ENCODE data around the gene CCDC122. TPM values are rescaled to one million over a fixed set of nuclear protein-coding genes. Genes with fewer than 3 reads are reported as not detected.

The CCDC122 gene
- total RNA-seq, 4 donors from 2014 or later: 1.3 to 5.1 (median 2.1) TPM

- 8 to 13% methylated on average over 2 of the region's 2 CpGs for WGBS, 2 donors
- no peak for DNase-seq (ENCODE audit: low spot score in 2 of 2)
- no peak overlapping the region for H3K4me3 ChIP-seq (ENCODE audit: low read depth, poor library complexity, severe bottlenecking)
- intact Hi-C loops (cut with DNase I; ENCODE audit: low total_unique reads): no loop called here
- TF ChIP-seq POLR2A (IDR thresholded peaks at IDR 0.05): no peak
- TF ChIP-seq CTCF (IDR thresholded peaks at IDR 0.05): no peak
Observed at GRCh38 chr13:43874504-43875092, 4.9 kb downstream of the CCDC122 start.

GRCh38 chr13:43872181-43872580 lies 7.4 kb downstream of the CCDC122 start:
- no peak for DNase-seq (ENCODE audit: low spot score in 2 of 2)
- 97 to 100% methylated on average over 1 of the region's 1 CpG for WGBS, 2 donors
- H3K4me3 ChIP-seq (ENCODE audit: low read depth, poor library complexity, severe bottlenecking): no peak overlapping the region
- intact Hi-C loops (cut with DNase I; ENCODE audit: low total_unique reads): no loop called here
- TF ChIP-seq CTCF (IDR thresholded peaks at IDR 0.05) (no peak), POLR2A (IDR thresholded peaks at IDR 0.05) (no peak)

- DNase-seq (ENCODE audit: low spot score in 2 of 2): no peak
- no peak overlapping the region for H3K4me3 ChIP-seq (ENCODE audit: low read depth, poor library complexity, severe bottlenecking)
- intact Hi-C loops (cut with DNase I; ENCODE audit: low total_unique reads): no loop called here
- WGBS, 2 donors: 83% methylated on average over 4 of the region's 4 CpGs
- TF ChIP-seq CTCF (IDR thresholded peaks at IDR 0.05): no peak
- no peak for TF ChIP-seq POLR2A (IDR thresholded peaks at IDR 0.05)
Observed at GRCh38 chr13:43865892-43866291, 13.6 kb downstream of the CCDC122 start.

- 94 to 95% methylated on average over 4 of the region's 4 CpGs for WGBS, 2 donors
- intact Hi-C loops (cut with DNase I; ENCODE audit: low total_unique reads): no loop called here
- no peak for DNase-seq (ENCODE audit: low spot score in 2 of 2)
- TF ChIP-seq POLR2A (IDR thresholded peaks at IDR 0.05) (no peak), CTCF (IDR thresholded peaks at IDR 0.05) (no peak)
- H3K4me3 ChIP-seq (ENCODE audit: low read depth, poor library complexity, severe bottlenecking): no peak overlapping the region
Observed at GRCh38 chr13:43864921-43865320, 14.6 kb downstream of the CCDC122 start.

GRCh38 chr13:43861863-43862262 lies 17.7 kb downstream of the CCDC122 start:
- intact Hi-C loops (cut with DNase I; ENCODE audit: low total_unique reads): no loop called here
- WGBS, 2 donors: 89 to 92% methylated on average over 1 of the region's 1 CpG
- H3K4me3 ChIP-seq (ENCODE audit: low read depth, poor library complexity, severe bottlenecking): no peak overlapping the region
- no peak for TF ChIP-seq POLR2A (IDR thresholded peaks at IDR 0.05)
- no peak for TF ChIP-seq CTCF (IDR thresholded peaks at IDR 0.05)
- DNase-seq (ENCODE audit: low spot score in 2 of 2): no peak

GRCh38 chr13:43852923-43853404 lies 26.6 kb downstream of the CCDC122 start:
- 94 to 97% methylated on average over 1 of the region's 1 CpG for WGBS, 2 donors
- no peak for TF ChIP-seq CTCF (IDR thresholded peaks at IDR 0.05)
- TF ChIP-seq POLR2A (IDR thresholded peaks at IDR 0.05): no peak
- intact Hi-C loops (cut with DNase I; ENCODE audit: low total_unique reads): no loop called here
- DNase-seq (ENCODE audit: low spot score in 2 of 2): no peak
- H3K4me3 ChIP-seq (ENCODE audit: low read depth, poor library complexity, severe bottlenecking): no peak overlapping the region

All from lower leg skin (tissue), 4 donors.